Measurements from ENCODE around the gene OR6B1. TPM values are rescaled to one million over a fixed set of nuclear protein-coding genes. Genes with fewer than 3 reads are reported as not detected.

The OR6B1 gene
- total and polyA plus RNA-seq, 2 experiments from 2014 or later: not detected

DNA sequence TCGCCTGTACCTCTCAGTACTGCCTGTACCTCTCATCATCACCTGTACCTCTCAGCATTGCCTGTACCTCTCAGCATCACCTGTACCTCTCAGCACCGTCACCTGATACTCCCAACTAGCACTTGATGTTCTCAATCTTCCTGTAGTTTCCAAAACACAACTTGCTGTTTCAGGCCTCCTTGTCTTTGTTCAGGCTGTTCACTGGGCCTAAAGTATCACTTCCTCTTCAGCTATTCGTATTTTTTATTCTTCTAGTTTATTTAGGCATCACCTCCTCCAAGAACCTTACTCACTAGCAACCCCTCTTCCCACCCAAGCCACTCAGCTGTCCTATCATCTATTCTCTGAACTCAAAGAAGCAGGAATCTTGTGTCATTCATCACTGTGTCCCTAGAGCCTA lies 24.1 kb downstream of the OR6B1 start:
- Histone ChIP-seq H4K20me1 (replicated peaks; ENCODE audit: insufficient read depth) (no peaks in the 10 kb centered on the region), H3F3A (replicated peaks; ENCODE audit: low read depth) (no peaks in the 10 kb centered on the region), H3K27ac (ENCODE audit: low read depth) (no peak overlapping the region), H3K9me2 (ENCODE audit: insufficient read depth) (no peaks in the 10 kb centered on the region), H3K36me3 (ENCODE audit: insufficient read depth) (no peaks in the 10 kb centered on the region), H3K4me1 (ENCODE audit: insufficient read depth) (peaks cover 5% of the 10 kb centered on the region; the same call in 1 of the 2 replicates), H3K27me3 (ENCODE audit: insufficient read depth) (no peaks in the 10 kb centered on the region), H3K4me2 (no peak overlapping the region), H3K4me3 (no peak overlapping the region), H3K79me2 (replicated peaks; ENCODE audit: insufficient read depth) (no peaks in the 10 kb centered on the region), H2AFZ (no peak overlapping the region)
- H3K36me3 Mint-ChIP-seq (ENCODE audit: low read depth): no peaks in the 10 kb centered on the region
- H3K27ac Mint-ChIP-seq: no peak overlapping the region
- H3K4me3 Mint-ChIP-seq: no peak overlapping the region
- H3K27me3 Mint-ChIP-seq (ENCODE audit: insufficient read depth, low read depth, poor library complexity): peaks cover under 1% of the 10 kb centered on the region
- TF ChIP-seq JUNB (IDR thresholded peaks at IDR 0.05; ENCODE audit: unreplicated experiment) (no peak), CREB1 (CRISPR knock-in tag; IDR thresholded peaks at IDR 0.05; ENCODE audit: low read depth) (no peak), EZH2phosphoT487 (IDR thresholded peaks at IDR 0.05; ENCODE audit: unreplicated experiment) (no peak), POLR2AphosphoS5 (IDR thresholded peaks at IDR 0.05; ENCODE audit: low read depth) (no peak), NANOG (IDR thresholded peaks at IDR 0.05; ENCODE audit: borderline replicate concordance) (no peak), STAT1 (IDR thresholded peaks at IDR 0.05; ENCODE audit: unreplicated experiment) (no peak), ZNF331 (CRISPR knock-in tag; IDR thresholded peaks at IDR 0.05; ENCODE audit: low read depth) (no peak)
- TF ChIP-seq, protein P1, sequence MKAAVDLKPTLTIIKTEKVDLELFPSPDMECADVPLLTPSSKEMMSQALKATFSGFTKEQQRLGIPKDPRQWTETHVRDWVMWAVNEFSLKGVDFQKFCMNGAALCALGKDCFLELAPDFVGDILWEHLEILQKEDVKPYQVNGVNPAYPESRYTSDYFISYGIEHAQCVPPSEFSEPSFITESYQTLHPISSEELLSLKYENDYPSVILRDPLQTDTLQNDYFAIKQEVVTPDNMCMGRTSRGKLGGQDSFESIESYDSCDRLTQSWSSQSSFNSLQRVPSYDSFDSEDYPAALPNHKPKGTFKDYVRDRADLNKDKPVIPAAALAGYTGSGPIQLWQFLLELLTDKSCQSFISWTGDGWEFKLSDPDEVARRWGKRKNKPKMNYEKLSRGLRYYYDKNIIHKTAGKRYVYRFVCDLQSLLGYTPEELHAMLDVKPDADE (IDR thresholded peaks at IDR 0.05): no peak
- TF ChIP-seq, protein P2, sequence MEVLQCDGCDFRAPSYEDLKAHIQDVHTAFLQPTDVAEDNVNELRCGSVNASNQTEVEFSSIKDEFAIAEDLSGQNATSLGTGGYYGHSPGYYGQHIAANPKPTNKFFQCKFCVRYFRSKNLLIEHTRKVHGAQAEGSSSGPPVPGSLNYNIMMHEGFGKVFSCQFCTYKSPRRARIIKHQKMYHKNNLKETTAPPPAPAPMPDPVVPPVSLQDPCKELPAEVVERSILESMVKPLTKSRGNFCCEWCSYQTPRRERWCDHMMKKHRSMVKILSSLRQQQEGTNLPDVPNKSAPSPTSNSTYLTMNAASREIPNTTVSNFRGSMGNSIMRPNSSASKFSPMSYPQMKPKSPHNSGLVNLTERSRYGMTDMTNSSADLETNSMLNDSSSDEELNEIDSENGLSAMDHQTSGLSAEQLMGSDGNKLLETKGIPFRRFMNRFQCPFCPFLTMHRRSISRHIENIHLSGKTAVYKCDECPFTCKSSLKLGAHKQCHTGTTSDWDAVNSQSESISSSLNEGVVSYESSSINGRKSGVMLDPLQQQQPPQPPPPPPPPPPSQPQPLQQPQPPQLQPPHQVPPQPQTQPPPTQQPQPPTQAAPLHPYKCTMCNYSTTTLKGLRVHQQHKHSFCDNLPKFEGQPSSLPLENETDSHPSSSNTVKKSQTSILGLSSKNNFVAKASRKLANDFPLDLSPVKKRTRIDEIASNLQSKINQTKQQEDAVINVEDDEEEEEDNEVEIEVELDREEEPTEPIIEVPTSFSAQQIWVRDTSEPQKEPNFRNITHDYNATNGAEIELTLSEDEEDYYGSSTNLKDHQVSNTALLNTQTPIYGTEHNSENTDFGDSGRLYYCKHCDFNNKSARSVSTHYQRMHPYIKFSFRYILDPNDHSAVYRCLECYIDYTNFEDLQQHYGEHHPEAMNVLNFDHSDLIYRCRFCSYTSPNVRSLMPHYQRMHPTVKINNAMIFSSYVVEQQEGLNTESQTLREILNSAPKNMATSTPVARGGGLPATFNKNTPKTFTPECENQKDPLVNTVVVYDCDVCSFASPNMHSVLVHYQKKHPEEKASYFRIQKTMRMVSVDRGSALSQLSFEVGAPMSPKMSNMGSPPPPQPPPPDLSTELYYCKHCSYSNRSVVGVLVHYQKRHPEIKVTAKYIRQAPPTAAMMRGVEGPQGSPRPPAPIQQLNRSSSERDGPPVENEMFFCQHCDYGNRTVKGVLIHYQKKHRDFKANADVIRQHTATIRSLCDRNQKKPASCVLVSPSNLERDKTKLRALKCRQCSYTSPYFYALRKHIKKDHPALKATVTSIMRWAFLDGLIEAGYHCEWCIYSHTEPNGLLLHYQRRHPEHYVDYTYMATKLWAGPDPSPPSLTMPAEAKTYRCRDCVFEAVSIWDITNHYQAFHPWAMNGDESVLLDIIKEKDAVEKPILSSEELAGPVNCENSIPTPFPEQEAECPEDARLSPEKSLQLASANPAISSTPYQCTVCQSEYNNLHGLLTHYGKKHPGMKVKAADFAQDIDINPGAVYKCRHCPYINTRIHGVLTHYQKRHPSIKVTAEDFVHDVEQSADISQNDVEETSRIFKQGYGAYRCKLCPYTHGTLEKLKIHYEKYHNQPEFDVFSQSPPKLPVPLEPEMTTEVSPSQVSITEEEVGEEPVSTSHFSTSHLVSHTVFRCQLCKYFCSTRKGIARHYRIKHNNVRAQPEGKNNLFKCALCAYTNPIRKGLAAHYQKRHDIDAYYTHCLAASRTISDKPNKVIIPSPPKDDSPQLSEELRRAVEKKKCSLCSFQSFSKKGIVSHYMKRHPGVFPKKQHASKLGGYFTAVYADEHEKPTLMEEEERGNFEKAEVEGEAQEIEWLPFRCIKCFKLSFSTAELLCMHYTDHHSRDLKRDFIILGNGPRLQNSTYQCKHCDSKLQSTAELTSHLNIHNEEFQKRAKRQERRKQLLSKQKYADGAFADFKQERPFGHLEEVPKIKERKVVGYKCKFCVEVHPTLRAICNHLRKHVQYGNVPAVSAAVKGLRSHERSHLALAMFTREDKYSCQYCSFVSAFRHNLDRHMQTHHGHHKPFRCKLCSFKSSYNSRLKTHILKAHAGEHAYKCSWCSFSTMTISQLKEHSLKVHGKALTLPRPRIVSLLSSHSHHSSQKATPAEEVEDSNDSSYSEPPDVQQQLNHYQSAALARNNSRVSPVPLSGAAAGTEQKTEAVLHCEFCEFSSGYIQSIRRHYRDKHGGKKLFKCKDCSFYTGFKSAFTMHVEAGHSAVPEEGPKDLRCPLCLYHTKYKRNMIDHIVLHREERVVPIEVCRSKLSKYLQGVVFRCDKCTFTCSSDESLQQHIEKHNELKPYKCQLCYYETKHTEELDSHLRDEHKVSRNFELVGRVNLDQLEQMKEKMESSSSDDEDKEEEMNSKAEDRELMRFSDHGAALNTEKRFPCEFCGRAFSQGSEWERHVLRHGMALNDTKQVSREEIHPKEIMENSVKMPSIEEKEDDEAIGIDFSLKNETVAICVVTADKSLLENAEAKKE (CRISPR knock-in tag; IDR thresholded peaks at IDR 0.05): no peak
- TF ChIP-seq, protein P3, sequence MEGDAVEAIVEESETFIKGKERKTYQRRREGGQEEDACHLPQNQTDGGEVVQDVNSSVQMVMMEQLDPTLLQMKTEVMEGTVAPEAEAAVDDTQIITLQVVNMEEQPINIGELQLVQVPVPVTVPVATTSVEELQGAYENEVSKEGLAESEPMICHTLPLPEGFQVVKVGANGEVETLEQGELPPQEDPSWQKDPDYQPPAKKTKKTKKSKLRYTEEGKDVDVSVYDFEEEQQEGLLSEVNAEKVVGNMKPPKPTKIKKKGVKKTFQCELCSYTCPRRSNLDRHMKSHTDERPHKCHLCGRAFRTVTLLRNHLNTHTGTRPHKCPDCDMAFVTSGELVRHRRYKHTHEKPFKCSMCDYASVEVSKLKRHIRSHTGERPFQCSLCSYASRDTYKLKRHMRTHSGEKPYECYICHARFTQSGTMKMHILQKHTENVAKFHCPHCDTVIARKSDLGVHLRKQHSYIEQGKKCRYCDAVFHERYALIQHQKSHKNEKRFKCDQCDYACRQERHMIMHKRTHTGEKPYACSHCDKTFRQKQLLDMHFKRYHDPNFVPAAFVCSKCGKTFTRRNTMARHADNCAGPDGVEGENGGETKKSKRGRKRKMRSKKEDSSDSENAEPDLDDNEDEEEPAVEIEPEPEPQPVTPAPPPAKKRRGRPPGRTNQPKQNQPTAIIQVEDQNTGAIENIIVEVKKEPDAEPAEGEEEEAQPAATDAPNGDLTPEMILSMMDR (conservative IDR thresholded peaks at IDR 0.05; ENCODE audit: low read depth in 2 of 2): no peak
- TF ChIP-seq, protein P4, sequence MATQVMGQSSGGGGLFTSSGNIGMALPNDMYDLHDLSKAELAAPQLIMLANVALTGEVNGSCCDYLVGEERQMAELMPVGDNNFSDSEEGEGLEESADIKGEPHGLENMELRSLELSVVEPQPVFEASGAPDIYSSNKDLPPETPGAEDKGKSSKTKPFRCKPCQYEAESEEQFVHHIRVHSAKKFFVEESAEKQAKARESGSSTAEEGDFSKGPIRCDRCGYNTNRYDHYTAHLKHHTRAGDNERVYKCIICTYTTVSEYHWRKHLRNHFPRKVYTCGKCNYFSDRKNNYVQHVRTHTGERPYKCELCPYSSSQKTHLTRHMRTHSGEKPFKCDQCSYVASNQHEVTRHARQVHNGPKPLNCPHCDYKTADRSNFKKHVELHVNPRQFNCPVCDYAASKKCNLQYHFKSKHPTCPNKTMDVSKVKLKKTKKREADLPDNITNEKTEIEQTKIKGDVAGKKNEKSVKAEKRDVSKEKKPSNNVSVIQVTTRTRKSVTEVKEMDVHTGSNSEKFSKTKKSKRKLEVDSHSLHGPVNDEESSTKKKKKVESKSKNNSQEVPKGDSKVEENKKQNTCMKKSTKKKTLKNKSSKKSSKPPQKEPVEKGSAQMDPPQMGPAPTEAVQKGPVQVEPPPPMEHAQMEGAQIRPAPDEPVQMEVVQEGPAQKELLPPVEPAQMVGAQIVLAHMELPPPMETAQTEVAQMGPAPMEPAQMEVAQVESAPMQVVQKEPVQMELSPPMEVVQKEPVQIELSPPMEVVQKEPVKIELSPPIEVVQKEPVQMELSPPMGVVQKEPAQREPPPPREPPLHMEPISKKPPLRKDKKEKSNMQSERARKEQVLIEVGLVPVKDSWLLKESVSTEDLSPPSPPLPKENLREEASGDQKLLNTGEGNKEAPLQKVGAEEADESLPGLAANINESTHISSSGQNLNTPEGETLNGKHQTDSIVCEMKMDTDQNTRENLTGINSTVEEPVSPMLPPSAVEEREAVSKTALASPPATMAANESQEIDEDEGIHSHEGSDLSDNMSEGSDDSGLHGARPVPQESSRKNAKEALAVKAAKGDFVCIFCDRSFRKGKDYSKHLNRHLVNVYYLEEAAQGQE (IDR thresholded peaks at IDR 0.05; ENCODE audit: unreplicated experiment): no peak
- H3K9me3 Mint-ChIP-seq: no peaks in the 10 kb centered on the region
- DNase-seq (ENCODE audit: low spot score): no peak
- peaks cover 6% of the 10 kb centered on the region for H3K4me1 Mint-ChIP-seq
- no peak for ATAC-seq
